WTC11 (cell line): Measurements from ENCODE around the gene DNM1L.

Experiments
- CTCF ChIP-seq: fragments of 200-600 bp; IDR thresholded peaks from 2 replicates; pipeline ENCODE4 v1.8.0; 2022; ENCODE audit warnings: antibody characterized with exemption
- ERG ChIP-seq: fragments of 250-450 bp; sonication (Bioruptor Pico); IDR thresholded peaks from 2 replicates; pipeline ENCODE4 v1.8.0; 2021; ENCODE audit warnings: mild to moderate bottlenecking
- FOXP4 ChIP-seq: sonication (generic); formaldehyde crosslinking; IDR thresholded peaks from 2 replicates; pipeline ENCODE4 v1.8.0; 2022; ENCODE audit warnings: mild to moderate bottlenecking, missing genetic modification reagents
- NFATC4 ChIP-seq: fragments of 250-450 bp; sonication (Bioruptor Pico); IDR thresholded peaks from 2 replicates; pipeline ENCODE4 v1.9.0; 2021; ENCODE audit warnings: mild to moderate bottlenecking
- NFYB ChIP-seq: sonication (generic); formaldehyde crosslinking; conservative IDR thresholded peaks from 2 replicates; pipeline ENCODE4 v1.8.0; 2022; ENCODE audit warnings: low read depth, missing genetic modification reagents
- ZNF317 ChIP-seq: sonication (generic); formaldehyde crosslinking; IDR thresholded peaks from 2 replicates; pipeline ENCODE4 v1.8.1; 2023; ENCODE audit warnings: low read depth, mild to moderate bottlenecking, moderate library complexity, missing genetic modification reagents, borderline replicate concordance

- TF ChIP-seq NFYB (CRISPR knock-in tag) (no peak), CTCF (no peak), NFATC4 (no peak), ZNF317 (CRISPR knock-in tag) (no peak), FOXP4 (CRISPR knock-in tag) (no peak), ERG (CRISPR knock-in tag) (no peak)
Observed at GRCh38 chr12:32768518-32768917, 89.4 kb downstream of the DNM1L start.
